Umbilical cord (tissue), 2 donors: Measurements from ENCODE around the gene IL1RAPL2. TPM values are rescaled to one million over a fixed set of nuclear protein-coding genes. Genes with fewer than 3 reads are reported as not detected.
A peak's percentile ranks its signal among the peaks of the same experiment; 100 is the strongest.

Experiments used
- DNase-seq: peaks from one replicate; pipeline ENCODE4 v3.0.0-alpha.2; 2015; ENCODE audit warnings: low spot score
- total RNA-seq: library from RNA; depleted of rRNA; stranded (reverse); fragments of >200 nt; gene quantifications from one replicate; pipeline ENCODE4 v1.2.3, GENCODE V29; 2014; ENCODE audit warnings: low replicate concordance; ENCODE audit not compliant: insufficient read depth

Gene IL1RAPL2
- total RNA-seq, 1 donor from 2014 or later = 2.2 TPM

GRCh38 chrX:105700331-105700730 is 1134.3 kb downstream of the IL1RAPL2 start:
- no peak for DNase-seq

GRCh38 chrX:105701310-105702052 is 1135.5 kb downstream of the IL1RAPL2 start:
- DNase-seq = peak; percentile 5

- no peak for DNase-seq
Measured at GRCh38 chrX:105703876-105704275, 1137.9 kb downstream of the IL1RAPL2 start.

- no peak for DNase-seq
Measured at GRCh38 chrX:105706041-105706440, 1140.0 kb downstream of the IL1RAPL2 start.

GRCh38 chrX:105711805-105712204 is 1145.8 kb downstream of the IL1RAPL2 start:
- DNase-seq = no peak

- DNase-seq = no peak
Measured at GRCh38 chrX:105715746-105716145, 1149.7 kb downstream of the IL1RAPL2 start.

GRCh38 chrX:105723966-105724735 is 1158.2 kb downstream of the IL1RAPL2 start:
- DNase-seq = no peak

- DNase-seq = no peak
Measured at GRCh38 chrX:105725228-105725627, 1159.2 kb downstream of the IL1RAPL2 start.

- no peak for DNase-seq
Measured at GRCh38 chrX:105738162-105738561, 1172.2 kb downstream of the IL1RAPL2 start.

GRCh38 chrX:105744291-105744690 is 1178.3 kb downstream of the IL1RAPL2 start:
- DNase-seq = no peak

GRCh38 chrX:105744946-105745345 is 1178.9 kb downstream of the IL1RAPL2 start:
- DNase-seq = no peak

GRCh38 chrX:105745863-105746262 is 1179.9 kb downstream of the IL1RAPL2 start:
- no peak for DNase-seq

GRCh38 chrX:105752338-105752956 is 1186.4 kb downstream of the IL1RAPL2 start:
- no peak for DNase-seq

GRCh38 chrX:105753411-105753810 is 1187.4 kb downstream of the IL1RAPL2 start:
- DNase-seq = no peak

GRCh38 chrX:105754286-105754964 is 1188.4 kb downstream of the IL1RAPL2 start:
- DNase-seq = no peak

GRCh38 chrX:105755109-105755508 is 1189.1 kb downstream of the IL1RAPL2 start:
- DNase-seq = no peak

GRCh38 chrX:105758754-105759153 is 1192.8 kb downstream of the IL1RAPL2 start:
- peak; percentile 60 for DNase-seq

GRCh38 chrX:105759598-105759997 is 1193.6 kb downstream of the IL1RAPL2 start:
- no peak for DNase-seq

- DNase-seq = peak; percentile 11
Measured at GRCh38 chrX:105765691-105766090, 1199.7 kb downstream of the IL1RAPL2 start.

- peak; percentile 22 for DNase-seq
Measured at GRCh38 chrX:105773801-105774200, 1207.8 kb downstream of the IL1RAPL2 start.

- DNase-seq = peak; percentile 17
Measured at GRCh38 chrX:105775679-105776078, 1209.7 kb downstream of the IL1RAPL2 start.

GRCh38 chrX:105781804-105782203 is 1215.8 kb downstream of the IL1RAPL2 start:
- DNase-seq = peak; percentile 28
